Skeletal muscle cell (primary cell): Measurements from ENCODE around the gene BORCS6.

Experiments used
- DNase-seq: peaks from one replicate; pipeline ENCODE4 v3.0.0-alpha.2; 2010; ENCODE audit warnings: low read depth
- H3K4me3 ChIP-seq: 2 replicates; pipeline ENCODE4 v1.5.1; 2011; ENCODE audit warnings: low read depth, mild to moderate bottlenecking, control low read depth, low read length, moderate library complexity

The BORCS6 gene

DNA sequence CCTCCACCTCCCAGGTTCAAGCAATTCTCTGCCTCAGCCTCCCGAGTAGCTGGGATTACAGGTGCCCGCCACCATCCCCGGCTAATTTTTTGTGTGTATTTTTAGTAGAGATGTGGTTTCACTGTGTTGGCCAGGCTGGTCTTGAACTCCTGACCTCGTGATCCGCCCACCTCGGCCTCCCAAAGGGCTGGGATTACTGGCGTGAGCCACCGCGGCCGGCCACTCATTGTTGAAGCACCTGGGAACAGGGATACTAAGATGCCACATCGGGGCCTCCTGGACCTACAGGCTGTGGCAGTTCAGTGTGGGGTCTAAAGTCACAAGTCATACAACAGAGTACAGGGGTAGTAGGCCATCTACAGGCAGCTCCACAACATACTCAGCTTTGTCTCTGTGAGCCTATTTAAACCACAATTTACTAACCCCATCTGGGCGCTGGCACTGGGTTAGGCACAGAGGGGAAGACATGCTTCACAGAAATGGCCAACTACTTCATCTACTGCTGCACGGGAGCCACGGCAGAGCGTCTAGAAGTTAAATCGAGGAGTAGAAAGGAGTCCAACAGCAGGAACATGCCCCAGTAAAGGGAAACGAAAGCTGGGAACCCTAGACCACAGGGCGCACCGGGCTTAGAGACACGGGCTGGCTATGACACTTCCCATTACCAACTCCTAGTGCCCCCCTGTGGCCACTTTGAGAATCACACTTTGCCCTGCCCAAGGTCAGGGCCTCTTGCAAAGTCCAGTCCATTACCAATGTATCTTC lies 31.5 kb downstream of the BORCS6 start:
- no peak for DNase-seq

DNA sequence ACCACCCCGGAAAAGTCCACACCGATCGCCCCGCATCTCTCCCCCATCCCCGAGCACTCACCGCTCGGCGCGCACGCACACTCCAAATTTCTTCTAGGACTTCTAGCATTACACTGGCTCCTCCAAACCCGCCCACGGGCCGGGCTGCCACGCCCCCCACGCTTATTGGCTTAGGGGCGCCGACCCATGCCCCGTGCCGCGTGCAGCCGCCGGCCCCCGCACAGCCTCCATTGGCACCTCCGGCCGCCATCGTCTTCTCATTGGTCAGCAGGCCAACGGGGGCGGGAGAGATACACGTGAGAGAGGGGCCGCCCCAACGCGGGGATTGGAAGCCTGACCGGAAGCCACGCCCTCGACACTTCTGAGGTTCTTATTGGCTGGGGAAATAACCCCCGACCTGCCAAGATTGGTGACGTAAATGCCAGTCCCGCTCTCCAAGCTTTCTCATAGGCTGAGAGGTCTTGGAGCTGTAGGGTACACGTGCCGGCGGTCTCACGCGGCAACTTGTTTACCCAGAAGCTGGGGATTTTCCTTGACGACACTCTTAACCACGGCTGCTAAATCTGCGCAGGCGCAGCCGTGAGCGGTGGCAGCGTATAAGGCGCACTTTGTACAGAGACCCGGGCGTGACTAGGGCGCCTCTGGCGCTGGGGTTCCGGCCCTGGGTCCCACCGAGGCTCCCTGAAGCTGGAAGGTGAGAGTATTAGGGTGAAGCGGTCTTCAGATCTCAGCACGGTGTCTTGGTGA lies 33.6 kb downstream of the BORCS6 start:
- peak overlapping the region; percentile 62 for H3K4me3 ChIP-seq
- peak; percentile 100 for DNase-seq

More for the DNA sequence above, 31.5 kb downstream of the BORCS6 start:
- H3K4me3 ChIP-seq: no peak overlapping the region

DNA sequence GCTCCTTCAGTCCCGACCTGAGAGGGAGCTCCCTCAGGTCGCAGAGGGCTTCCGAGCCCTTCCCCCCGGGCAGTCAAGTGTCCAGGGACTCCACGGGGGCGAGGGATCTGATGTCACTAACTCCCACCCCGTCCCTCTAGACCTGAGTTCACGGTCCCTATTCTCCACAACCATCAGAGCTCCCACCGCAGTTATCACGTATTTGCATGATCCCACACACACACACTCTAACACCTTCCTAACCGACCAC lies 34.1 kb downstream of the BORCS6 start:
- peak overlapping the region; percentile 62 for H3K4me3 ChIP-seq
- DNase-seq: no peak

DNA sequence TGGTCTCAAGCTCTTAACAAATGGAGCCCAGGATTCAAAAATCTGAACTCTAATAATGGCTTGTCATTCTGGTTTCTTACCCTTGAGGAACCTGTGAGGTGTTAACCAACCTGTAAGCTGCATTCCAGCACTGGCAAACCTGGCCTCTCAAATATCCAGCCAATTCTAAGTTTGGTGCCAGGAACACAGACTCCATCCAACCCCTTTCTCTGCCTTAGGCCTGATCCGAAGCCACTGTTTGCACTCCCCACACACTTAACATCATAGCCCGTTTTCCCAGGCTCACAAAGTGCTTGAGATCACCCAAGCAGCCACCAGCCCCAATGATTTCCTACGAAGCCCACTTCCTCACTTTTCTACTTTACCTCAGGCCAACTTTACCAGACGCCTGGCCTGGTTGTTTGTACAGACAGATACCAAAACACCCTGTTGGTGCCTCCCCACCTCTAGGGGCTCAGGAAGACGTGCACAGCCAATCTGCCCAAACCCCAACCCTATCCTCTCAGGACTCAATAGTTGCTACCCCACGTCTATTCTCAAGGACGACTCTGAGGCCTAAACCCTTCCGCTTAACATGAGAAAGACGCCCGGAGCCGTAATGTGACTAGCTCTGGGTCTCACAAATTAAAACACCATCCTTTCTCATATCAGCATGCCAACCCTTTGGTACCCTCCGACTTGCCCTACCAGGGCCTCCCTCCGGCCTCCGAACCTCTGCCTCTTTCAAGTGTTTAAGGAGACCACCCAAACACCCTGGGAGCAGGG lies 34.6 kb downstream of the BORCS6 start:
- no peak for DNase-seq
- peak overlapping the region; percentile 62 for H3K4me3 ChIP-seq

DNA sequence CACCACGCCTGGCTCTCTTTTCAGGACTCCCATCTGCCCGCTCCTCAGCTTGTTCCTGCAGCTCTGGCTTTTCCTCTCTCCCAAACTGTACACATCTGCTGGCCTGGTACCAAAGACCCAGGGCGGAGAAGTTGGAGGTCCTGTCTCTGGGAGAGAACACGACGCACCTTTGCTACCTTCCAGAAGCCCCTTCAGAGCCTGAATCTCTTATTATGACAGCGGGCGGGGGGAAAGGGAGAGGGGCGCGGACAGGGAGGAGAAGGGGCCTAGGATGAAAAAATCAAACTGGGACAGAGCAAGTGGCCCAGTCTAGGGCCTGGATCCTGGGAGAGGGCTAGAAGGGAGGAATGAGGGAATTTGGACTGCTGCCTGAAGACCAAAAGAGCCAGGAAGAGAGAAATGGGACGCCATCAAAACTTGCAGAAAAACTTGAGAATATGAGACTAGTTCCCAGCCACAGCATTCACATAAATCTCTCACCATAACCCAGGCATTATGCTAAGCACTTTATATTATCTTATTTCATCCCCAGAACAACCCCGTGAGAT lies 35.3 kb downstream of the BORCS6 start:
- DNase-seq: no peak
- peak overlapping the region; percentile 62 for H3K4me3 ChIP-seq

DNA sequence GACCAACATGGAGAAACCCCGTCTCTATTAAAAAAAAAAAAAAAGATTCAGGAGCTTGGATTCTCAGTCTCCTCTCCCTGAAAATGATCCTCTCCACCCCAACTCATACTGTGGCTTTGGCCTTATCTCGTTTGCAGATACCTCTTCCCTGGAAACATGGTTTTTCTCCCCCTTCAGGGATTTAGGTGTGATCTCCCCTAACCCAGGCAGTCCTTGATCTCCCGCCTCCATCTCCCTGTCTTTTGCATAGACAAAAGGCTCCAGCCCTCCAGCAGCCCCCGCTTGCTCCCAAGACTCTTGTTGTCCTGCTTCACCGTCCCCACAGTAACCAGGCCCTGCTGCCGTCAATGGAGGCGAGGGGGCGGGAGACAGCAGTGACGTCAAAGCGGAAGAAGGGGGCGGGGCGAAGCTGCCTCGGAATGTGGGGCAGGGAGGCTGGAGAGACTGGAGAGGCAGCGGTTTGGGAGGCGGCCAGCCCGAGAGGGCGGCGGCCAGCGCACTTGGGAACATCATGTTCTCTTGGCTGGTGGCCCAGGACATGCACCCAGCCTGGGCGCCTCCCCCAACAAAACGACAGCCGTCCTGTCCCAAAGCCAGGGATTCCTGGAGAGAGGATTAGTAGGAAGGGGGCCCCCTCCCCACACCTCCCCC lies 35.9 kb downstream of the BORCS6 start:
- H3K4me3 ChIP-seq: peak overlapping the region; percentile 62
- DNase-seq: peak; percentile 100

DNA sequence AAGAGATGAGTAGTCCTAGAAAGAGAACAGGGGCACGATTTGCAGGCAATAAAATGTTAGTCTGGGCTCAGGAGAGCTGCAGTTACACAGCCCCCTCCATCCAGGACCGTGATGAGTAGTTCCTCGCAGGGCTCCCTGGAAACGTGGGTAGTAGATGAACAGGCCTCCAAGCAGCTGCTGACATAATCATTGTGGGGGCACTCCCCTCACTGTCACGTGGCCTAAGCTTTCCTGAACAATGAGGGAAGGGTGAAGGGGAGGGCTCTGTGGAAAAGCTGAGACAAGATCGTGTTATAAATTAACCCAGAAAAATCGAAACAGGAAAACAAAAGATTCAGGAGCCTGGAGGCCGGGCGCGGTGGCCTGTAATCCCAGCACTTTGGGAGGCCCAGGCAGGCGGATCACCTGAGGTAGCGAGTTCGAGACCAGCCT lies 36.4 kb downstream of the BORCS6 start:
- peak; percentile 96 for DNase-seq
- H3K4me3 ChIP-seq: peak overlapping the region; percentile 48

DNA sequence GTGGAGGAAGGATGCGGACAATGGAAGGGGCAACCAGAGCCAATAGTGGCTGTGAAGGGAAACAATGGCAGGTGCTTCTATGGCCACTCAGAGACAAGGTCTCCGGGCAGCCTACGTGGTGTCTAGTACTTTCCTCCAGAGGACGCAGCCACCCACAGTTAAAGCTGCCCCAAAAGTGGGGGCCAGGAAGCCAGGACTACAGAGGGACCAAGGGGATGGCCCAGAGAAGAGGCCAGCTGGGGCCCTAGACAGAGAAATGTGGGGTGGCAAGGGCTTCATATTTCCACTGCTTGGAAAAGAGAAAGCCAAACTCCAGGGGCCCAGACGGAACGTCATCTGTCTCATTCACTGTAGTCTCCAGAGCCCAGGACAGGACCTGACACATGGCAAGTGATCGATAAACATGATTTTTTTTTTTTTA lies 36.9 kb downstream of the BORCS6 start:
- peak overlapping the region; percentile 87 for H3K4me3 ChIP-seq
- DNase-seq: no peak

DNA sequence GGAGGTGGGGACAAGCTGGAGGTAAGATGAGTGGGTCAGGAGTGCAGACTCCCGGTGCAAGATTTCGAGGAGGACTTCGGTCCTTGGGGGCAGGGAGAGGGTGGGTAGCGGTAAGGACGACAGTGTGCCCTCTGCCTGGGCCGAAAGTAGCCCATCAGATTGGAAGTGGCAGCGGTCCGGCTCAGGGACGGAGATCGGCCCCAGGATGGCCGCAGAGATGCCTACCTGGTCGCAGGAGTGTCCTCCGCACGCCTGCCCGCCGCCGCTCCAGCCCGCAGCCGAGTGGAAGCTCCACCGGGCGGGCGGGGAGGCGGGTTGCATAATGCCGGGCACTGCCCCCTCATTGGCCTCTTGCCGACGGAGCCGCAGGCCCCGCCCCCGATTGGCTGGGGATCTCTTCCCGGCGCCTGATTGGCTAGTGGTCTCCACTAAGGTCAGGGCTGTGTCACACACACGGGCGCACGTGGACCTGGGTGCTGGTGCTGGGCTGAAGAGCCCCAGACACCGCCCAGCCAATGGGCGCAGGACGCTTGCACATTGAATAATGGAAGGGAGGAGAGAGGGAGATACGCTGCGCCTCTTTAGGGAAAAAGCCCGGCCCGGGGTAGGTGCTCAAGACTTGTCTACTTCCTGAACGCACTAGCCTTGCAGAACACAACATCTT lies 37.7 kb downstream of the BORCS6 start, which contains the start of gene PER1:
TSS of gene PER1 (minus strand) at position 293 of the 664 bp plus-strand sequence. CDS start 1,698 bp downstream, outside the sequence.
- H3K4me3 ChIP-seq: peak within 1 kb of the TSS; percentile 87

DNA sequence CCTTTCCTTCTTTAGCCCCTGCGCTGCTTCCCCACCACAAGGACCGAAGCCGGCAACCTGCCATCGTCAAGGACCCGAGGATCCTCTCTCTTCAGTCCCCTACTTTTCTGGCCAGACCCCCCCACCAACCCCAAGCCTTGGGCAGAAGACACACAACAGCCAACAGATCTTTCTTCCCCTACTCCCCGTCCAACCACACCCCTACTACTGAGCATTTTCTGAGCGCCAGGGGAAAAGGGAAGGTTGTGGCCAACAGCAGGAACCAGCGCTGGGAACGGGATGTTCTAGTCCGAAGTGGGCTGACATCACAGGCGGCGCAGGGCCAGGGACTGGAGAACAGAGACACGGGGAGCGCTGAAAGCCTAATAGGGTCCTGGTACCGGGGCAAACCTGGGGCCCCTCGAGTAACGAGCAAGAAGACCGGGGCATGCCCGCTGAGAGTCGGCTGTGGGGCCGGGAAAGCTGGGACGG lies 38.3 kb downstream of the BORCS6 start:
- peak overlapping the region; percentile 87 for H3K4me3 ChIP-seq
- DNase-seq: peak; percentile 64

More for the DNA sequence above, 37.7 kb downstream of the BORCS6 start, which contains the start of gene PER1:
- DNase-seq: peak; percentile 94

DNA sequence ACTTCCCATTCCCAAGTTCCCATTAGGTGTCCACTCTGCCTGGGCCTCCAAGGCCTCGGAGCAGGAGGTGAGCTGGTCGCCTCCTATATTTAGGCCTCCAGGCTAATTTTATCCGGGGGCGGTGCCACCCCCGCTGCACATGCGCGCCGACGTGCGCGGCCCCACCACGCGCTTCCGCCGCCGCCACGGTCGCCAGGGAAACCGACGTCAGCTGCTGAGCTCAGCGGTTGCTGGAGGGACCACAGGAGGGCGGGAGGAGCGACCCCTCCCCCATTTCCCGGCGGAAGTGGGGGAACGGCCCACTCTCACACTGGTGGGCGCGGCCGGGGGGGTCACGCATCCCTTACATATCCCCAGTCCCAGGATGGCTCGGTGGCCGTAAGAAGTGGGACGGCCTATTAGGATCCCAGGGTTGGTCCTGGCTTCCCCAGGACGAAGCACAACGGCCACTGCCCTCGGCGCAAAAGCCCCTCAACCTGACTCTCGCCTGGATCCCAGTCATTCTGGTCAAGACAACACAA lies 38.8 kb downstream of the BORCS6 start:
- H3K4me3 ChIP-seq: peak overlapping the region; percentile 87
- DNase-seq: peak; percentile 85

DNA sequence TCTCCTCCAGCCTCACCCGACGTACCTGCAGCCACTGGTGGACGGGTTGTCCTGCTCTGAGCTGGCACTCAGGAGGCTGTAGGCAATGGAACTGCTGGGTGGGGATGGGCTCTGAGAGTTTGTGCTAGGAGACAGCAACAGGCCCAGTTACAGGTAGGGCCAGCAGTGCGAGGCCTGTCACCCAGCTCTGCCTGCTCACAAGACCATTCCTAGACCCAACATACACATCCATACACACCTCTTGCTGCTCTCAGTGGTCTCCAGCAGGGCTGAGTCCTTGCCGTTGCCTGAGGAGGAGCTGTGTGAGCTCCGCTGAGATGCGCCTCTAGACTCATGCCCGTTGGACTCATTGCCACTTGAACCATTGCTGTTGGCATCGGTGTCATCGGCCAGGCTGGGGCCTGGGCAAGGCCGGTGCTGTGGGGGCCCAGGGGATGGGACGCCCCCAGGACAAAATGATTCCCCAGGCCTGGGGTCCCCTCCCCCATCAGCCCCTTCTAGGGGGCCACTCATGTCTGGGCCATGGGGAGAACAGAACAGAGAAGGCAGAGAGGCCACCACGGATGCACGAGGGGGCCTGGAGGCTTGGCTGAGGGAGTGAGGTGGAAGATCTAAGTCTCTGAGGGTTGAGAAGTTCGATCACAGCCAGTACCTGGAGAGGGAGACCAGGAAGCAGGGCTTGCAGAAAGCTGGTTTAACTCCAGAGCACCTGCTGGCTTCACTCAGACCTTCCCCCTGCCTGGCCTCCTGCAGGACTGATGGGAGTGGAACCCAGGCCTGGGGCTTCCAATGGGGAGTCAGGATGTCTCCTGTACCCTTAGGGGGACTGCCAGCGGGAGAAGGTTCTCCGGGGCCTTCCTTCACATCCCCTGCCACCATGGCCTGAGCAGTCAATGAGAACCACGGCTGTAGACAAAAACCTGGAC lies 39.5 kb downstream of the BORCS6 start:
- DNase-seq: no peak

DNA sequence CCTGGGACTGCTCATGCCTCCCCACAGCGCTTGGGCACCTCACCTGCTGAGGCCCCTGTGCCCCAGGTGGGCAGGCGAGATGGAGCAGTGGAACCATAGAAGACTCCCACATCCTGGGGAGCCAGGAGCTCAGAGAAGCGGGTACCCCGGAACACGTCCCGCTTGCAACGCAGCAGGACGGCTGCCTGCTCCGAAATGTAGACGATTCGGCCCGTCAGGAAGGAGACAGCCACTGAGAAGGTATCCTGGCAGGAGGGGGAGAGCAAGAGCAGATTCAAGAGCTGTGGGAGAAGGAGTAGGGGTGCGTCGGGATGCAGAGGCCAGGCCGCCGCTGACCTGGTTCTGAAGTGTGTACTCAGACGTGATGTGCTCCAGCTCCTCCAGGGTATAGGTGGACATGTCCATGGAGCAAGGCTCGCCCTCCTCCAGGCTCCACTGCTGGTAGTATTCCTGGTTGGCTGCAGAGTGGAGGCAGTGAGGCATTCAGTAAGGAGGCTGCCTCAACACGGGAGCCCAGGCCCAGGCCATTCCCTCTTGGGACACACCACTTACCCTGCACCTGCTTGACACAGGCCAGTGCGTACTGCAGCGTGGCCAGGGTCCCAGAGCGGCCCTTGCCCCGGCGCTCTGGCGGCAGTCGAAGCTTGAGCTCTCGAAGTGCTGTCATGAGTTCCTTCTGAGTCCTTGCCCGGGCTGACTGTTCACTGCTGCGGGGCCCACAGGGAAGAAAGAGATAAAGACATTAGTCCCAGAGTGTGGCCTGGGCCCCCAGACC lies 40.4 kb downstream of the BORCS6 start:
- no peak for DNase-seq
- H3K4me3 ChIP-seq: no peak overlapping the region

More for the DNA sequence above, 39.5 kb downstream of the BORCS6 start:
- peak overlapping the region; percentile 87 for H3K4me3 ChIP-seq

DNA sequence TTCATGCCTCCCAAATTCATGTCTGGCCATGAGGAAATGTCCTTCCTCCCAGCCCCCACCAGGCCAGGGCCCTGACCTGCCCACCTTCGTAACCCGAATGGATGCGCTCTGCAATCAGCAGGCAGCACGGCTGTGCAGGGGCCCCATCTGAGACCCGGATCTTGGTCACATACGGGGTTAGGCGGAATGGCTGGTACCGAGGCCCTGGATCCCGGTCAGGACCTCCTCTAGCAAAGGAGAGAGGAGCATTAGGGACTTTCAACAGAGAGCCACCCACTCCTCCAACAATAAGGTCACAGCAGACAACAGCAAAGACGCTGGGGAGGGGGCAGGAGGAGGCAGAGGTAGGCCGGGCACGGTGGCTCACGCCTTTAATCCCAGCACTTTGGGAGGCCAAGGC lies 41.4 kb downstream of the BORCS6 start:
- DNase-seq: no peak
- H3K4me3 ChIP-seq: no peak overlapping the region

DNA sequence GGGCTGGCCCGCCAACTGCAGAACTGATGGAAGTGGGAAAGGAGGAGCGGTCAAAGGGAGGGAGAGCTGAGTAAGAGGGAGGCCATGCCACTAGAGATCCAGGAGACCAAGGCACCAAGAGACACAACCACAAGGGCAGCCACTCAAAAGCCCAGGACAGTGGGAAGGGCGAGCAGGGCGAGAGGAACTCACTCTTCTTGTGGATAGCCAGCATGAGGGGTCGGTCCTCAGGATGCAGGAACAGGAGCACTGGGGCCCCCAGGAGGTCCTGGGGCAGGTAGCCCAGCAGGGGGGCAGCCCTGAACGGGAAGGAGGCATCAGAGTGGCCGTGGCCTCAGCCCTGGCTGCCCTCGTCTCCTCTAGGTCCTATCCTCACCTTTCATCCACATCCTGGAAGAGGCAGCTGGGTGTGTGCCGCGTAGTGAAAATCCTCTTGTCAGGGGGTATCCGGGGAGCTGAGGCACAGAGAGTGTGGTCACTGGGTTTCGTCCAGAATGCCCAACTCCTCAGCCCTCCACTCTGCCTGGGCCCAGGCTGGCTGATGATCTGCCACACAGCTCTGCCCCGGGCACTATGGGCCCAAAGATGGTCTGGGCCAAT lies 42.1 kb downstream of the BORCS6 start:
- no peak overlapping the region for H3K4me3 ChIP-seq
- no peak for DNase-seq

DNA sequence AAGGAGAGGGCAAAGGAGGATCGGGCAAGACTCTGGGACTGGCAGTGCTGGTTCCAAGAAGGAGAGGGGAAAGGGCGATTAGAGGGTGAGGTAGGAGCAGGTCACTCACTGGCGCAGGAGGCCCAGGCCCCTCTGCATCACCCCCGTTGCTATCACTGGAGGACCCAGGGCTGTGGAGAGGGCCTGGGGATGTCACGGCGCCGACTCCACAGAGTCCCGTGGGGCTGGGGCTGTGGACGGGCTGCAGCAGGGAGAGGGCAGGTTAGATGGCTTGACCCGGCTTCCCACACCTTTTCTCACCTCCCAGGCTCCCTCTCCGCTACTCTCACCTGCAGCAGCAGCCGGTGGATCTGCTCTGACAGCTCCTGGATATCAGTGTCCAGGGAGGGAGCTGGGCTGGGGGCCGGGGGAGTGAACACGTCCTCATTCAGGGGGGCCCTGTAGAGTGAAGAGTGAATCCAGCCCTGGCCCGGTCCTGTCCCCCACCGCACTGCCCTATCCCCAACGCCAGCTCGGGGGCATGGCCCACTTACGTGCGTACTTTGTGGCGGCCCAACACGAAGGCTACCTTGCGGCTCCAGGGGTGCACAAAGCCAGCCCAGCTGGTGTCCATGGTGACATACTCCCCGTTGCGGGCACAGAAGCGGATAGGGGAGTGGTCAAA lies 42.7 kb downstream of the BORCS6 start:
- no peak overlapping the region for H3K4me3 ChIP-seq
- no peak for DNase-seq
